ENCODE measurements around the gene COG2.
A peak's percentile ranks its signal among the peaks of the same experiment; 100 is the strongest.

COG2 gene

DNA sequence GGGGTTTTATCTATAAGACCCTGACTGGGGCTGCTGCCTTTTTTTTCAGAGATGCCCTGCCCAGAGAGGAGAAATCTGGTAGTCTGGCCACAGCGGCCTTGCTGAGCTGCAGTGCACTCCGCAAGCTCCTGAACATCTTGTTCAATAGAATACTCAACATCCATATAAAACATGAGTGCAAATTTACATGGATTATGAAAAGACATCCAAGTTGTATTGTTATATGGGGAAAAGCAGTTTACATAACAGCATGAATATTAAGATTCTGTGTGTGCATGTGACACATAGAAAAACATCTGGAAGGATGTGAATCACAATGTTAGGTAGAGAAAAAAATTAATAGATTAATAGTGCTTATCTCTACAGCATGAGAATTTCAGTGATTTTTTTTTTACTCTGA is 16.4 kb downstream of the COG2 start:
- Mint-ChIP-seq H3K27me3 (no peaks in the 10 kb centered on the region), H3K36me3 (ENCODE audit: insufficient read depth) (peaks cover 36% of the 10 kb centered on the region), H3K4me3 (no peak overlapping the region), H3K27ac (no peak overlapping the region), H3K9me3 (no peaks in the 10 kb centered on the region), H3K4me1 (ENCODE audit: low read depth in 2 of 2) (peaks cover 26 to 43% of the 10 kb centered on the region in 2 donors)
- ATAC-seq (replicated peaks) (no peak), DNase-seq (no peak)

GRCh38 chr1:230661976-230662375 is 19.7 kb downstream of the COG2 start:
- DNase-seq: no peak
- Mint-ChIP-seq H3K9me3 (no peaks in the 10 kb centered on the region), H3K27me3 (no peaks in the 10 kb centered on the region), H3K27ac (peak overlapping the region; percentile 24 to 85), H3K36me3 (ENCODE audit: insufficient read depth) (peaks cover 60% of the 10 kb centered on the region), H3K4me3 (no peak overlapping the region), H3K4me1 (ENCODE audit: low read depth in 2 of 2) (peaks cover 6 to 18% of the 10 kb centered on the region in 2 donors)
- no peak for ATAC-seq (replicated peaks)

DNA sequence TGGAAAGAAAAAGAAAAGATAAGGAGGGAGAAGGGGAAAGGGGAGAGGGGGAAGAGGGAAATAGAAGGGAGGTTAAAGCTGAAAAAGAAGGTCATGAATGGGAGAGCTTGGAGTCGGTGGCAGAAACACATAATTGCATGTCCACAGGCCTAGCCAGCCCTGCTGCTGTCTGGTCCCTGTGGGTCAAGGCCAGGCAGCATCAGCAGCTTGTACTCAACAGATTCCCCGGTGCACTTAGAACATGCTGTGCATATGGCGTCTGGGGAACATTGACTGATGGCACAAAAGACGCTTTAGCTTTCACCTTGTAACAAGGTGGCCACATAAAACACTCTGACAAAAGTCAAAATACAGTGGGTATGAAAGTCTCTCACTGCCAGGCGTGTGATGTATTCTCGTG is 25.9 kb downstream of the COG2 start:
- Mint-ChIP-seq H3K9me3 (no peaks in the 10 kb centered on the region), H3K27ac (no peak overlapping the region), H3K4me3 (no peak overlapping the region), H3K27me3 (no peaks in the 10 kb centered on the region), H3K36me3 (ENCODE audit: insufficient read depth) (peaks cover 51% of the 10 kb centered on the region), H3K4me1 (ENCODE audit: low read depth in 2 of 2) (peaks cover 0 to 8% of the 10 kb centered on the region in 2 donors)
- ATAC-seq (replicated peaks) (no peak), DNase-seq (no peak)

GRCh38 chr1:230669543-230669942 is 27.3 kb downstream of the COG2 start:
- peaks cover 57% of the 10 kb centered on the region for H3K36me3 Mint-ChIP-seq (ENCODE audit: insufficient read depth)
- peaks cover 0 to 8% of the 10 kb centered on the region in 2 donors for H3K4me1 Mint-ChIP-seq (ENCODE audit: low read depth in 2 of 2)
- no peak for ATAC-seq (replicated peaks)
- H3K27me3 Mint-ChIP-seq: no peaks in the 10 kb centered on the region
- H3K9me3 Mint-ChIP-seq: no peaks in the 10 kb centered on the region
- peak overlapping the region in 1 of 2 donors; percentile 0 for H3K27ac Mint-ChIP-seq
- no peak overlapping the region for H3K4me3 Mint-ChIP-seq
- DNase-seq: no peak

DNA sequence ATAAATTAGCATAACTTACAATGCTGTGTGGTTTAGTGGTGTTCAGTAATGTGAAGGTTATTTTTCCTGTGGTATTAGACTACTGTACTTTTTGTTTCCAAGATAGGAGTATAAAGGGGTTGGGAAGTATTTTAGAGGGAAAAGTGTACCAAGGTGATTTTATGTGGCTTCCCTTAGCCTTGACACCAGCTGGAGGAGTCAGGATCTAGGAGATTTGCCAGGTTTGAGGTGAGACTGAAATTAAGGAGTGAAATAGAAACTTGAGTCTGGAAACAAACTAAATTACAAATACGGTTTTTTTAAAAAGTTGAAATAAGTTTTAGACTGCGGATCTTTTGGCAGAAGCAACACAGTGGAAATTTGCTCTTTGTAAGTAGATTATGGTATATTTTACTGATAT is 32.3 kb downstream of the COG2 start:
- Mint-ChIP-seq H3K27ac (no peak overlapping the region), H3K27me3 (no peaks in the 10 kb centered on the region), H3K4me1 (ENCODE audit: low read depth in 2 of 2) (no peaks in the 10 kb centered on the region), H3K4me3 (no peak overlapping the region), H3K9me3 (no peaks in the 10 kb centered on the region), H3K36me3 (ENCODE audit: insufficient read depth) (peaks cover 69% of the 10 kb centered on the region)
- ATAC-seq (replicated peaks) (no peak), DNase-seq (no peak)

- Mint-ChIP-seq H3K27me3 (no peaks in the 10 kb centered on the region), H3K4me3 (no peak overlapping the region), H3K9me3 (no peaks in the 10 kb centered on the region), H3K27ac (peak overlapping the region in 1 of 2 donors; percentile 8), H3K4me1 (ENCODE audit: low read depth in 2 of 2) (peaks cover 2 to 15% of the 10 kb centered on the region in 2 donors), H3K36me3 (ENCODE audit: insufficient read depth) (peaks cover 68% of the 10 kb centered on the region)
- no peak for ATAC-seq (replicated peaks)
- DNase-seq: no peak
These were observed 34.9 kb downstream of the COG2 start for GRCh38 chr1:230677200-230677599.

- DNase-seq (no peak), ATAC-seq (replicated peaks) (no peak)
- H3K27me3 Mint-ChIP-seq: no peaks in the 10 kb centered on the region
- H3K36me3 Mint-ChIP-seq (ENCODE audit: insufficient read depth): peaks cover 69% of the 10 kb centered on the region
- no peak overlapping the region for H3K27ac Mint-ChIP-seq
- no peaks in the 10 kb centered on the region for H3K9me3 Mint-ChIP-seq
- H3K4me1 Mint-ChIP-seq (ENCODE audit: low read depth in 2 of 2): peaks cover 12 to 27% of the 10 kb centered on the region in 2 donors
- H3K4me3 Mint-ChIP-seq: no peak overlapping the region
These were observed 36.9 kb downstream of the COG2 start for GRCh38 chr1:230679192-230679591.

DNA sequence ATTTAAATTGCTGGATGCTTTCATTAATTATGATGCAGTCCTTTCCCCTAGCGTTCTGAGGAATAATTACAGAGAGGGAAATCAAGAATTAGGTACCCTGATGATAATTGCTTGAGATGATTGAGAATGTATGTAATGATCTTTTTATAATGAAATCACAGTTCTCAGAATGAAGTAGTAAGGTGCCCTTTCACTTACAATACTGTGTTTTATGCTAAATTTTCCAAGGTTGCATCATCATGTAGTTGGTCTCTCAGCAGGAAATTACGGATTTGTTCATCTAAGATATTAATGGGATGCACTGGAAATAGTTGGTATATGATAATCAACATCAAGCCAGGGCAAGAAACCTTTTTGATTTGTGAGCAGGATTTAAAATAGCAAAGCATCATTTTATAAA is 37.5 kb downstream of the COG2 start:
- ATAC-seq (replicated peaks) (no peak), DNase-seq (no peak)
- Mint-ChIP-seq H3K9me3 (no peaks in the 10 kb centered on the region), H3K4me3 (no peak overlapping the region), H3K36me3 (ENCODE audit: insufficient read depth) (peaks cover 68% of the 10 kb centered on the region), H3K4me1 (ENCODE audit: low read depth in 2 of 2) (peaks cover 12 to 27% of the 10 kb centered on the region in 2 donors), H3K27ac (no peak overlapping the region), H3K27me3 (no peaks in the 10 kb centered on the region)

- H3K9me3 Mint-ChIP-seq: no peaks in the 10 kb centered on the region
- H3K27me3 Mint-ChIP-seq: no peaks in the 10 kb centered on the region
- H3K36me3 Mint-ChIP-seq (ENCODE audit: insufficient read depth): peaks cover 72% of the 10 kb centered on the region
- peaks cover 12 to 27% of the 10 kb centered on the region in 2 donors for H3K4me1 Mint-ChIP-seq (ENCODE audit: low read depth in 2 of 2)
- H3K4me3 Mint-ChIP-seq: no peak overlapping the region
- peak overlapping the region in 1 of 2 donors; percentile 81 for H3K27ac Mint-ChIP-seq
- no peak for DNase-seq
- no peak for ATAC-seq (replicated peaks)
These were observed 38.2 kb downstream of the COG2 start for GRCh38 chr1:230680300-230681025.

- H3K4me1 Mint-ChIP-seq (ENCODE audit: low read depth in 2 of 2): peaks cover 12 to 27% of the 10 kb centered on the region in 2 donors
- H3K36me3 Mint-ChIP-seq (ENCODE audit: insufficient read depth): peaks cover 69% of the 10 kb centered on the region
- no peak overlapping the region for H3K4me3 Mint-ChIP-seq
- no peaks in the 10 kb centered on the region for H3K9me3 Mint-ChIP-seq
- DNase-seq: no peak
- H3K27ac Mint-ChIP-seq: peak overlapping the region in 1 of 2 donors; percentile 81
- no peaks in the 10 kb centered on the region for H3K27me3 Mint-ChIP-seq
- ATAC-seq (replicated peaks): no peak
These were observed 39.3 kb downstream of the COG2 start for GRCh38 chr1:230681599-230681998.

- peaks cover 70% of the 10 kb centered on the region for H3K36me3 Mint-ChIP-seq (ENCODE audit: insufficient read depth)
- ATAC-seq (replicated peaks) (no peak), DNase-seq (no peak)
- H3K4me3 Mint-ChIP-seq: peak overlapping the region; percentile 53 to 61
- H3K27ac Mint-ChIP-seq: peak overlapping the region; percentile 81 to 90
- peaks cover 12 to 27% of the 10 kb centered on the region in 2 donors for H3K4me1 Mint-ChIP-seq (ENCODE audit: low read depth in 2 of 2)
- H3K9me3 Mint-ChIP-seq: no peaks in the 10 kb centered on the region
- H3K27me3 Mint-ChIP-seq: no peaks in the 10 kb centered on the region
These were observed 40.0 kb downstream of the COG2 start for GRCh38 chr1:230682274-230682673.

GRCh38 chr1:230682882-230683610 is 40.8 kb downstream of the COG2 start:
- Mint-ChIP-seq H3K4me1 (ENCODE audit: low read depth in 2 of 2) (peaks cover 12 to 27% of the 10 kb centered on the region in 2 donors), H3K27me3 (no peaks in the 10 kb centered on the region), H3K36me3 (ENCODE audit: insufficient read depth) (peaks cover 74% of the 10 kb centered on the region), H3K9me3 (no peaks in the 10 kb centered on the region), H3K27ac (peak overlapping the region; percentile 81 to 90), H3K4me3 (peak overlapping the region; percentile 53 to 61)
- peak in 1 of 3 experiments; percentile 5 for DNase-seq
- ATAC-seq (replicated peaks): peak; percentile 56

DNA sequence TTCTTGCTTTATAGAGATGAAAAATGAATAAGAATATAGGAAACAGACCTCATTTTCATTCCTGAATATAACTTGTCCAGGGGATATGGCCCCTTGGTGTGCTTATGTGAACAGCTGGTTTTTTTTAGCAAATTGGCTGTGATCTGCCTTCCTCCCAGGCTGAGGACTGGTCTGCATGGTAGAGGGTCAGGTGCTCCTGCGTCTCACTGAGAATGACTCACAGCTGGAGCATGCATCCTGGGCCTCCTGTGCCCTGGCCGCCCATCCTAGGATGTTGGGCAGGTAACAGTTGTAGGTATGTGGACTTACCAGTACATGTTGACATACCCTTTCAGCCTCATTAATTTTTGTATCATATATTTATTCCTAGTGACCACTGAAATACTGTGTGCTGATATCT is 41.9 kb downstream of the COG2 start:
- Mint-ChIP-seq H3K9me3 (no peaks in the 10 kb centered on the region), H3K4me3 (no peak overlapping the region), H3K27me3 (no peaks in the 10 kb centered on the region), H3K27ac (peak overlapping the region in 1 of 2 donors; percentile 90), H3K4me1 (ENCODE audit: low read depth in 2 of 2) (peaks cover 12 to 27% of the 10 kb centered on the region in 2 donors), H3K36me3 (ENCODE audit: insufficient read depth) (peaks cover 74% of the 10 kb centered on the region)
- ATAC-seq (replicated peaks) (no peak), DNase-seq (no peak)

- no peak for DNase-seq
- H3K9me3 Mint-ChIP-seq: no peaks in the 10 kb centered on the region
- H3K4me3 Mint-ChIP-seq: no peak overlapping the region
- ATAC-seq (replicated peaks): no peak
- no peaks in the 10 kb centered on the region for H3K27me3 Mint-ChIP-seq
- peaks cover 74% of the 10 kb centered on the region for H3K36me3 Mint-ChIP-seq (ENCODE audit: insufficient read depth)
- peaks cover 12 to 27% of the 10 kb centered on the region in 2 donors for H3K4me1 Mint-ChIP-seq (ENCODE audit: low read depth in 2 of 2)
- no peak overlapping the region for H3K27ac Mint-ChIP-seq
These were observed 42.7 kb downstream of the COG2 start for GRCh38 chr1:230684998-230685397.

Measured in effector memory CD8-positive, alpha-beta T cell (primary cell).